Mesothelial cell of epicardium (in vitro differentiated cells): Measurements from ENCODE around the gene ATAD3A. TPM values are rescaled to one million over a fixed set of nuclear protein-coding genes. Genes with fewer than 3 reads are reported as not detected.
A peak's percentile ranks its signal among the peaks of the same experiment; 100 is the strongest.

Experiments
- DNase-seq, 2 experiments: peaks; one replicate each; pipeline ENCODE4 v3.0.0; 2021; ENCODE audit warnings: low spot score in 2 of 2; ENCODE audit not compliant: unreplicated experiment in 2 of 2
- H3K27ac Mint-ChIP-seq: 2 replicates; pipeline ENCODE4 v1.8.0; 2021; ENCODE audit warnings: mixed read lengths
- H3K27me3 Mint-ChIP-seq: 2 replicates; pipeline ENCODE4 v1.8.0; 2021; ENCODE audit warnings: low read depth, mixed read lengths
- H3K36me3 Mint-ChIP-seq: 2 replicates; pipeline ENCODE4 v1.8.0; 2021; ENCODE audit warnings: mixed read lengths
- H3K4me1 Mint-ChIP-seq: 2 replicates; pipeline ENCODE4 v1.8.0; 2021; ENCODE audit warnings: mixed read lengths
- H3K4me3 Mint-ChIP-seq: 2 replicates; pipeline ENCODE4 v1.8.0; 2021; ENCODE audit warnings: mild to moderate bottlenecking, moderate library complexity, mixed read lengths
- H3K9me3 Mint-ChIP-seq: 2 replicates; pipeline ENCODE4 v1.8.0; 2021; ENCODE audit warnings: mixed read lengths
- total RNA-seq: library from RNA; stranded (reverse); gene quantifications from 3 replicates; pipeline ENCODE4 v1.2.1, GENCODE V29; 2021
- TF ChIP-seq, protein P1 (sequence below): fragments of 200-600 bp; sonication (generic); IDR thresholded peaks from one replicate; pipeline ENCODE4 v1.5.0; 2021; ENCODE audit warnings: antibody characterized with exemption; ENCODE audit not compliant: unreplicated experiment

The ATAD3A gene
- total RNA-seq, 1 donor from 2014 or later = 35.3 TPM

DNA sequence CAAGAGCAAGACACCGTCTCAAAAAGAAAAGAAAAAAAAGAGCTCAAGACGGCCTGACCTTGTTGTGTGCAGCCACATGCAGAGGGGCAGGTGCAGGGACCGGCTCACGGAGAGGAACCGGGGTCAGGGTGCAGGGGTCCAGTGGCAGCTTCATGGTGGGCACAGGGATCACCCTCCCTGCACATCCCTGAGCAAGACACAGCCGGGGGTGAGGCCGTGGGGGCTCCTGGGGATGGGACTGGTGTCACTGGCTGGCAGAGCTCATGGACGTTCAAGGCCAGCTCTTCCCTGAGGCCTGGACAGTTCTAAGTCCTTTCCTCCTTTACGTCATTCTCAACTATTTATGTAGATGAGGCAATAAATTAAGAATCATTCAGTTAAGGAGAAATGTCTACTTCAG lies 35.0 kb downstream of the ATAD3A start:
- Mint-ChIP-seq H3K4me1 (no peaks in the 10 kb centered on the region), H3K4me3 (no peak overlapping the region), H3K27me3 (no peaks in the 10 kb centered on the region), H3K9me3 (no peaks in the 10 kb centered on the region), H3K27ac (no peak overlapping the region), H3K36me3 (peaks cover under 1% of the 10 kb centered on the region)
- TF ChIP-seq, protein P1, sequence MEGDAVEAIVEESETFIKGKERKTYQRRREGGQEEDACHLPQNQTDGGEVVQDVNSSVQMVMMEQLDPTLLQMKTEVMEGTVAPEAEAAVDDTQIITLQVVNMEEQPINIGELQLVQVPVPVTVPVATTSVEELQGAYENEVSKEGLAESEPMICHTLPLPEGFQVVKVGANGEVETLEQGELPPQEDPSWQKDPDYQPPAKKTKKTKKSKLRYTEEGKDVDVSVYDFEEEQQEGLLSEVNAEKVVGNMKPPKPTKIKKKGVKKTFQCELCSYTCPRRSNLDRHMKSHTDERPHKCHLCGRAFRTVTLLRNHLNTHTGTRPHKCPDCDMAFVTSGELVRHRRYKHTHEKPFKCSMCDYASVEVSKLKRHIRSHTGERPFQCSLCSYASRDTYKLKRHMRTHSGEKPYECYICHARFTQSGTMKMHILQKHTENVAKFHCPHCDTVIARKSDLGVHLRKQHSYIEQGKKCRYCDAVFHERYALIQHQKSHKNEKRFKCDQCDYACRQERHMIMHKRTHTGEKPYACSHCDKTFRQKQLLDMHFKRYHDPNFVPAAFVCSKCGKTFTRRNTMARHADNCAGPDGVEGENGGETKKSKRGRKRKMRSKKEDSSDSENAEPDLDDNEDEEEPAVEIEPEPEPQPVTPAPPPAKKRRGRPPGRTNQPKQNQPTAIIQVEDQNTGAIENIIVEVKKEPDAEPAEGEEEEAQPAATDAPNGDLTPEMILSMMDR = no peak
- no peak for DNase-seq

DNA sequence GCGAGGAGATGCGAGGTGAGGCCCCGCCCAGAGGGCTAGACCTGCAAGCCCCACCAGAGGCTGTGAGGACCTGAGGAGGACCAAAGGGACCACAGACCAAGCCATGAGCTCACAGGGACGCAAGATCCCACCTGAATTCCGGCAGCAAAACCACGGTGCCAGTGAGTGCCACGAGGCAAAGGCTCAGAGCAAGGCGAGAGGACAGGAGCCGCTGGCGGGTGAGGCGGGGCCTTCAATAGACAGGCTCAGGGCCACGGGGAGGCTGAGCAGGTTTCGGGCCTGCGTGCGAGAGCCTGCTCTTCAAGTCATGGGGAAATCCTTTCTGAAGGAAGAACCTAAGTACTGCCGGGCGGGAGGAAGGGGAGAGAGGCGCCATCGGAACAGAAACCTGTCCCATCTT lies 35.5 kb downstream of the ATAD3A start:
- TF ChIP-seq, protein P1 = no peak
- Mint-ChIP-seq H3K9me3 (no peaks in the 10 kb centered on the region), H3K27me3 (no peaks in the 10 kb centered on the region), H3K36me3 (no peaks in the 10 kb centered on the region), H3K27ac (peak overlapping the region; percentile 32), H3K4me1 (no peaks in the 10 kb centered on the region), H3K4me3 (no peak overlapping the region)
- no peak for DNase-seq

GRCh38 chr1:1548591-1548990 lies 36.6 kb downstream of the ATAD3A start:
- Mint-ChIP-seq H3K27ac (no peak overlapping the region), H3K4me3 (no peak overlapping the region), H3K27me3 (no peaks in the 10 kb centered on the region), H3K36me3 (no peaks in the 10 kb centered on the region), H3K4me1 (no peaks in the 10 kb centered on the region), H3K9me3 (no peaks in the 10 kb centered on the region)
- TF ChIP-seq, protein P1 = no peak
- no peak for DNase-seq

DNA sequence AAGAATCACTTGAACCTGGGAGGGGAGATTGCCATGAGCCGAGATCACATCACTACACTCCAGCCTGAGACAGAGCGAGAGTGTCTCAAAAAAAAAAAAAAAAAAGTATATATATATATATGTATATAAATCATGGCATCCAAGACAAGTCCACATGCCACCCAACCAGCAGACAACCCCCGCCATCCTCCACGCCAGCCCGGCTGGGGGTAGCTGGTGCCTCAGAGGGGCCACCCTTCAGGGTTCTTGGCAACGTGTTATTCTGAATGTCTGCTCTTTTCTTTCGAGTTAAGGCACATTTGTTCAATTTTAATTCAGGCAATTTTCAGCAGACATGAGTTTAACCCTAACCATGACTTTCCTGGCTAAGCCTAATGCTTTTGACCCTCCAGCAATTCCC lies 38.1 kb downstream of the ATAD3A start:
- TF ChIP-seq, protein P1 = no peak
- Mint-ChIP-seq H3K27me3 (no peaks in the 10 kb centered on the region), H3K9me3 (no peaks in the 10 kb centered on the region), H3K27ac (no peak overlapping the region), H3K36me3 (no peaks in the 10 kb centered on the region), H3K4me1 (no peaks in the 10 kb centered on the region), H3K4me3 (no peak overlapping the region)
- DNase-seq = no peak

- TF ChIP-seq, protein P1 = peak; percentile 12
- Mint-ChIP-seq H3K4me1 (no peaks in the 10 kb centered on the region), H3K27ac (peak overlapping the region; percentile 47), H3K9me3 (no peaks in the 10 kb centered on the region), H3K4me3 (no peak overlapping the region), H3K27me3 (no peaks in the 10 kb centered on the region), H3K36me3 (no peaks in the 10 kb centered on the region)
- no peak for DNase-seq
Observed at GRCh38 chr1:1550591-1551432, 38.9 kb downstream of the ATAD3A start.
